NCI-H2171 (cell line): Measurements from ENCODE around the gene EPS8.

Experiments used
- DNase-seq: peaks from one replicate; lab custom pipeline; 2025; lab: John Stamatoyannopoulos, UW

The EPS8 gene

GRCh38 chr12:15789220-15790171 lies at the start of gene EPS8:
Gene EPS8 (minus strand): TSS chr12:15789388. CDS start chr12:15682951, 106,437 bp downstream.
- peak; percentile 58 for DNase-seq

- no peak for DNase-seq
Observed at GRCh38 chr12:15837141-15837790, 48.1 kb upstream of the EPS8 start.

- no peak for DNase-seq
Observed at GRCh38 chr12:15834575-15834974, 45.4 kb upstream of the EPS8 start.

GRCh38 chr12:15831315-15831978 lies 42.3 kb upstream of the EPS8 start:
- no peak for DNase-seq

GRCh38 chr12:15830538-15830937 lies 41.4 kb upstream of the EPS8 start:
- no peak for DNase-seq

- no peak for DNase-seq
Observed at GRCh38 chr12:15829949-15830348, 40.8 kb upstream of the EPS8 start.

- no peak for DNase-seq
Observed at GRCh38 chr12:15829255-15829654, 40.1 kb upstream of the EPS8 start.

GRCh38 chr12:15827136-15827535 lies 37.9 kb upstream of the EPS8 start:
- DNase-seq: no peak

- DNase-seq: no peak
Observed at GRCh38 chr12:15824516-15824915, 35.3 kb upstream of the EPS8 start.

- no peak for DNase-seq
Observed at GRCh38 chr12:15823360-15824128, 34.4 kb upstream of the EPS8 start.

- DNase-seq: no peak
Observed at GRCh38 chr12:15819644-15820437, 30.7 kb upstream of the EPS8 start.

GRCh38 chr12:15818418-15818817 lies 29.2 kb upstream of the EPS8 start:
- no peak for DNase-seq

- no peak for DNase-seq
Observed at GRCh38 chr12:15815730-15816129, 26.5 kb upstream of the EPS8 start.

GRCh38 chr12:15811214-15812127 lies 22.3 kb upstream of the EPS8 start:
- no peak for DNase-seq

GRCh38 chr12:15808652-15809051 lies 19.5 kb upstream of the EPS8 start:
- DNase-seq: no peak

- DNase-seq: no peak
Observed at GRCh38 chr12:15808250-15808649, 19.1 kb upstream of the EPS8 start.

GRCh38 chr12:15806826-15807225 lies 17.6 kb upstream of the EPS8 start:
- no peak for DNase-seq

- DNase-seq: no peak
Observed at GRCh38 chr12:15801770-15802744, 12.9 kb upstream of the EPS8 start.

GRCh38 chr12:15800278-15800677 lies 11.1 kb upstream of the EPS8 start:
- DNase-seq: no peak
